ENCODE data around the gene ACMSD. TPM values are rescaled to one million over a fixed set of nuclear protein-coding genes. Genes with fewer than 3 reads are reported as not detected.
"Not testable (repeated sequence)": the region's sequence is repeated elsewhere in the genome, so short reads cannot be mapped to it uniquely, and the experiment has no call there.

The ACMSD gene
- total RNA-seq, 1 donor from 2014 or later, result not detected

DNA sequence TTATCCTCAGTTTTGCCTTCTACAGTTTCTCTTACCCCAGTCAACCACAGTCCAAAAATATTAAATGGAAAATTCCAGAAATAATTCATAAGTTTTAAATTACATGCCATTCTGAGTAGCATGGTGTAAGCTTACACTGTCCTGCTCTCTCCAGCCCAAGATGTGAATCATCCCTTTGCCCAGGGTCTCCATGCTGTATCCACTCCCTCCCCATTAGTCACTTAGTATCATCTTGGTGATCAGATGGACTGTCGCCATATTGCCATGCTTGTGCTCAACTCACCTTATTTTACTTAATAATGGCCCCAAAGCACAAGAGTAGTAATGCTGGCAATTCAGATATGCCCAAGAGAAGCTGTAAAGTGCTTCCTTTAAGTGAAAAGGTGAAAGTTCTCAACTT, 61.7 kb downstream of the ACMSD start:
- no peak overlapping the region for H3K4me3 Mint-ChIP-seq (ENCODE audit: unreplicated experiment)
- DNase-seq, result no peak

GRCh38 chr2:134903701-134904100, 65.3 kb downstream of the ACMSD start:
- not testable (repeated sequence) for H3K4me1 Mint-ChIP-seq (ENCODE audit: low read depth, unreplicated experiment); H3K27me3 Mint-ChIP-seq (ENCODE audit: unreplicated experiment); H3K9me3 Mint-ChIP-seq (ENCODE audit: unreplicated experiment); H3K4me3 Mint-ChIP-seq (ENCODE audit: unreplicated experiment); H3K27ac Mint-ChIP-seq (ENCODE audit: unreplicated experiment); DNase-seq; H3K36me3 Mint-ChIP-seq (ENCODE audit: unreplicated experiment)

More for the DNA sequence above, 61.7 kb downstream of the ACMSD start:
- TF ChIP-seq, protein P1, sequence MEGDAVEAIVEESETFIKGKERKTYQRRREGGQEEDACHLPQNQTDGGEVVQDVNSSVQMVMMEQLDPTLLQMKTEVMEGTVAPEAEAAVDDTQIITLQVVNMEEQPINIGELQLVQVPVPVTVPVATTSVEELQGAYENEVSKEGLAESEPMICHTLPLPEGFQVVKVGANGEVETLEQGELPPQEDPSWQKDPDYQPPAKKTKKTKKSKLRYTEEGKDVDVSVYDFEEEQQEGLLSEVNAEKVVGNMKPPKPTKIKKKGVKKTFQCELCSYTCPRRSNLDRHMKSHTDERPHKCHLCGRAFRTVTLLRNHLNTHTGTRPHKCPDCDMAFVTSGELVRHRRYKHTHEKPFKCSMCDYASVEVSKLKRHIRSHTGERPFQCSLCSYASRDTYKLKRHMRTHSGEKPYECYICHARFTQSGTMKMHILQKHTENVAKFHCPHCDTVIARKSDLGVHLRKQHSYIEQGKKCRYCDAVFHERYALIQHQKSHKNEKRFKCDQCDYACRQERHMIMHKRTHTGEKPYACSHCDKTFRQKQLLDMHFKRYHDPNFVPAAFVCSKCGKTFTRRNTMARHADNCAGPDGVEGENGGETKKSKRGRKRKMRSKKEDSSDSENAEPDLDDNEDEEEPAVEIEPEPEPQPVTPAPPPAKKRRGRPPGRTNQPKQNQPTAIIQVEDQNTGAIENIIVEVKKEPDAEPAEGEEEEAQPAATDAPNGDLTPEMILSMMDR (IDR thresholded peaks at IDR 0.05; ENCODE audit: partially characterized antibody, unreplicated experiment), result no peak
- H3K9me3 Mint-ChIP-seq (ENCODE audit: unreplicated experiment), result no peaks in the 10 kb centered on the region
- H3K36me3 Mint-ChIP-seq (ENCODE audit: unreplicated experiment), result no peaks in the 10 kb centered on the region
- no peak overlapping the region for H3K27ac Mint-ChIP-seq (ENCODE audit: unreplicated experiment)
- H3K4me1 Mint-ChIP-seq (ENCODE audit: low read depth, unreplicated experiment), result peaks cover 9% of the 10 kb centered on the region
- H3K27me3 Mint-ChIP-seq (ENCODE audit: unreplicated experiment), result no peaks in the 10 kb centered on the region

DNA sequence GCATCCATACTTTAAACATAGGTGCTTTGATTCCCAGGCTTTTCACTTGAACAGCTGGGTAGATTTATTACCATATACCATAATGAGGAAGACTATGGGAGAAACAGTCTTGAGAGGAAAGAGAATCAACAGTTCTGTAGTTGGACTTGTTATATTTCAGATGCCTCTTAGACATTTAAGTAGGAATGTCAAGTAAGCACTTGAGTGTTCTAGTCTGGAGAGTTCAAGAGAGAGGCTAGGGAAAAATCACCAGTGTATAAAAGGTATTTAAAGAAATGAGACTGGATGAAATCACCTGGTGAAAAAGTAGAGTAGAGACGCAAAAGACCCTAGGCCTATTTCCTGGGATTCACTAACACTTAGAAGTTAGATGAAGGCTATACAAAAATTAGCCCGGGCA, 66.8 kb downstream of the ACMSD start:
- no peaks in the 10 kb centered on the region for H3K36me3 Mint-ChIP-seq (ENCODE audit: unreplicated experiment)
- TF ChIP-seq, protein P1 (IDR thresholded peaks at IDR 0.05; ENCODE audit: partially characterized antibody, unreplicated experiment), result no peak
- no peak overlapping the region for H3K4me3 Mint-ChIP-seq (ENCODE audit: unreplicated experiment)
- H3K27ac Mint-ChIP-seq (ENCODE audit: unreplicated experiment), result no peak overlapping the region
- DNase-seq, result no peak
- H3K4me1 Mint-ChIP-seq (ENCODE audit: low read depth, unreplicated experiment), result peaks cover 12% of the 10 kb centered on the region
- no peaks in the 10 kb centered on the region for H3K9me3 Mint-ChIP-seq (ENCODE audit: unreplicated experiment)
- no peaks in the 10 kb centered on the region for H3K27me3 Mint-ChIP-seq (ENCODE audit: unreplicated experiment)

DNA sequence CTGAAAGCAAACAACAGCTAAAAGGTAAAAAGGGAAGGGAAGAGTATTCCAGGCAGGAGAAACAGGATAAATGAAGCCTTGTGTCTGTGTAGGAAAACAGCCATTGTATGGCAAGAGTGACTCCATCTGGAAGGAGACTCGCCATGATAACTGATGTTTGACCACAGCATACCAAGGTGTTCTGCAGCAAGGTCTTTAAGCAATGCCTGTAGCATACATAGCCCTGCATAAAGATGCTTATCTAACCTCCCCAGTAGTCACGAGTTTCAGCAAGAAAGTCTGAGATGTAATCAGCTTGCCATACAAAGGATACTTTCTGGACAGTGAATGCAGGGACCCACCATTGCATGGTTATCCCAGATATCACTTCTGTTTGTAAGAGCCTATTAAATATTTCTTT, 68.3 kb downstream of the ACMSD start:
- Mint-ChIP-seq H3K4me1 (ENCODE audit: low read depth, unreplicated experiment) (peaks cover 12% of the 10 kb centered on the region), H3K4me3 (ENCODE audit: unreplicated experiment) (no peak overlapping the region), H3K36me3 (ENCODE audit: unreplicated experiment) (no peaks in the 10 kb centered on the region), H3K27ac (ENCODE audit: unreplicated experiment) (no peak overlapping the region), H3K9me3 (ENCODE audit: unreplicated experiment) (no peaks in the 10 kb centered on the region), H3K27me3 (ENCODE audit: unreplicated experiment) (no peaks in the 10 kb centered on the region)
- TF ChIP-seq, protein P1 (IDR thresholded peaks at IDR 0.05; ENCODE audit: partially characterized antibody, unreplicated experiment), result no peak
- no peak for DNase-seq

DNA sequence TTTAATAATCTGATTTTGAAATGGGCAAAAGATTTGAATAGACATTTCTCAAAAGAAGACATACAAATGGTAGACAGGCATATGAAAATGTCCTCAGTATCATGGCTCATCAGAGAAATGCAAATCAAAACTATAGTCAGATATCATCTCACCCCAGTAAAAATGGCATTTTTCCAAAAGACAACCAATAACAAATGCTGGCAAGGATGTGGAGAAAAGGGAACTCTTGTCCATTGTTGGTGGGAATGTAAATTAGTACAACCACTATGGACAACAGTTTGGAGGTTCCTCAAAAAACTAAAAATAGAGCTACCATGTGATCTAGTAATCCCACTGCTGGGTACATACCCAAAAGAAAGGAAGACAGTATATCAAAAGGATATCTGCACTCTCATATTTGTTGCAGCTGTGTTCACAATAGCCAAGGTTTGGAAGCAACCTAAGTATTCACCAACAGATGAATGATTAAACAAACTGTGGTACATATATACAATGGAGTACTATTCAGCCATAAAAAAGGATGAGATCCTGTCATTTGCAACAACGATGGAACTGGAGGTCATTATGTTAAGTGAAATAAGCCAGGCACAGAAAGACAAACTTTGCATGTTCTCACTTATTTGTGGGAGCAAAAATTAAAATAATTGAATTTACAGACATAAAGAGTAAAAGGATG, 69.2 kb downstream of the ACMSD start:
- DNase-seq; H3K27ac Mint-ChIP-seq (ENCODE audit: unreplicated experiment); H3K4me3 Mint-ChIP-seq (ENCODE audit: unreplicated experiment); H3K27me3 Mint-ChIP-seq (ENCODE audit: unreplicated experiment); H3K9me3 Mint-ChIP-seq (ENCODE audit: unreplicated experiment); H3K36me3 Mint-ChIP-seq (ENCODE audit: unreplicated experiment): not testable (repeated sequence)
- H3K4me1 Mint-ChIP-seq (ENCODE audit: low read depth, unreplicated experiment), result peaks cover 12% of the 10 kb centered on the region

- peaks cover 2% of the 10 kb centered on the region for H3K9me3 Mint-ChIP-seq (ENCODE audit: unreplicated experiment)
- no peak overlapping the region for H3K27ac Mint-ChIP-seq (ENCODE audit: unreplicated experiment)
- no peak overlapping the region for H3K4me3 Mint-ChIP-seq (ENCODE audit: unreplicated experiment)
- H3K4me1 Mint-ChIP-seq (ENCODE audit: low read depth, unreplicated experiment), result peaks cover 3% of the 10 kb centered on the region
- TF ChIP-seq, protein P1 (IDR thresholded peaks at IDR 0.05; ENCODE audit: partially characterized antibody, unreplicated experiment), result no peak
- H3K27me3 Mint-ChIP-seq (ENCODE audit: unreplicated experiment), result peaks cover 2% of the 10 kb centered on the region
- H3K36me3 Mint-ChIP-seq (ENCODE audit: unreplicated experiment), result peaks cover 12% of the 10 kb centered on the region
- DNase-seq, result no peak
Observed at GRCh38 chr2:134910763-134911399, 72.5 kb downstream of the ACMSD start.

All from glutamatergic neuron (in vitro differentiated cells).